Thyroid gland (tissue), 4 donors: Measurements from ENCODE around the gene CYP1A2. TPM values are rescaled to one million over a fixed set of nuclear protein-coding genes. Genes with fewer than 3 reads are reported as not detected.
A peak's percentile ranks its signal among the peaks of the same experiment; 100 is the strongest.

Experiments used
- DNase-seq, 2 donors: peaks; one replicate each; pipeline ENCODE4 v3.0.0-alpha.2; 2019
- H3K27ac ChIP-seq, 3 donors: fragments of 200-600 bp; sonication (generic); 1 replicate in 2 of 3; 2 replicates in 1 of 3; pipeline ENCODE4 v1.5.1; 2016 to 2019; ENCODE audit warnings: mild to moderate bottlenecking in 1 of 3, moderate library complexity in 1 of 3
- H3K27me3 ChIP-seq: fragments of 200-600 bp; sonication (generic); one replicate; pipeline ENCODE4 v1.5.1; 2019
- H3K36me3 ChIP-seq, 2 donors: fragments of 200-600 bp; sonication (generic); one replicate each; pipeline ENCODE4 v1.5.1; 2016 to 2019
- H3K4me1 ChIP-seq, 2 donors: fragments of 200-600 bp; sonication (generic); one replicate each; pipeline ENCODE4 v1.5.1; 2017 to 2019
- H3K4me3 ChIP-seq, 3 donors: fragments of 200-600 bp; sonication (generic); replicated peaks in 1 of 3; 1 replicate in 2 of 3; 2 replicates in 1 of 3; pipeline ENCODE4 v1.5.1; 2016; ENCODE audit warnings: mild to moderate bottlenecking in 1 of 3
- H3K9me3 ChIP-seq: fragments of 200-600 bp; sonication (generic); one replicate; pipeline ENCODE4 v1.5.1; 2017
- CTCF ChIP-seq, 6 experiments: fragments of 200-600 bp in 3 of 6; fragments of 450-650 bp in 3 of 6; sonication (generic) in 3 of 6; IDR thresholded peaks; one replicate each; pipeline ENCODE4 v1.5.1; 2016 to 2019; ENCODE audit warnings: antibody characterized with exemption in 6 of 6, mild to moderate bottlenecking in 2 of 6, inconsistent platforms in 1 of 6, moderate library complexity in 1 of 6
- POLR2A ChIP-seq, 2 donors: fragments of 450-650 bp; IDR thresholded peaks; one replicate each; pipeline ENCODE4 v1.6.1; 2017; ENCODE audit warnings: antibody characterized with exemption in 2 of 2, mild to moderate bottlenecking in 2 of 2, moderate library complexity in 1 of 2
- WGBS, 2 donors: methylation state at CpG; one replicate each; pipeline ENCODE4 v1.1.5; 2017; 5-methylcytosine and 5-hydroxymethylcytosine counted together
- intact Hi-C: fragments of 100-400 bp; cut with DNase I; formaldehyde crosslinking; loops from one replicate; pipeline ENCODE4 v1.15.1; 2023
- total RNA-seq, 4 donors: library from RNA; depleted of rRNA; stranded (reverse); fragments of >200 nt; gene quantifications; one replicate each; pipeline ENCODE4 v1.2.3, GENCODE V29; 2016

The CYP1A2 gene
- total RNA-seq, 4 donors from 2014 or later: 1.3 to 9.9 (median 2.9) TPM

- WGBS, 2 donors: 34 to 36% methylated on average over 15 of the region's 15 CpGs
- DNase-seq: no peak
Observed at GRCh38 chr15:74768099-74768770, 19.6 kb downstream of the CYP1A2 start.

GRCh38 chr15:74768771-74769342 lies 20.2 kb downstream of the CYP1A2 start:
- peak; percentile 67 to 74 for DNase-seq
- peaks cover 0 to 8% of the 10 kb centered on the region in 2 donors for H3K4me1 ChIP-seq
- intact Hi-C loops: loop anchor here (2.0 kb wide), 2 partner anchors 72 to 134 kb away; partner anchors contain the start of gene EDC3
- no peaks in the 10 kb centered on the region for H3K27me3 ChIP-seq
- H3K4me3 ChIP-seq: no peak overlapping the region
- H3K27ac ChIP-seq: no peak overlapping the region
- H3K9me3 ChIP-seq: no peaks in the 10 kb centered on the region
- TF ChIP-seq CTCF (IDR thresholded peaks at IDR 0.05): peak; percentile 42 to 87 (median 76)
- no peak for TF ChIP-seq POLR2A (IDR thresholded peaks at IDR 0.05)
- 1 to 4% methylated on average over 9 of the region's 9 CpGs for WGBS, 2 donors
- H3K36me3 ChIP-seq: no peaks in the 10 kb centered on the region

More at GRCh38 chr15:74768099-74768770, 19.6 kb downstream of the CYP1A2 start:
- no peak overlapping the region for H3K4me3 ChIP-seq
- no peaks in the 10 kb centered on the region for H3K9me3 ChIP-seq
- peaks cover 0 to 8% of the 10 kb centered on the region in 2 donors for H3K4me1 ChIP-seq
- intact Hi-C loops: loop anchor here (2.0 kb wide), 2 partner anchors 71 to 133 kb away; partner anchors contain the start of gene EDC3
- H3K27me3 ChIP-seq: no peaks in the 10 kb centered on the region
- no peak for TF ChIP-seq CTCF (IDR thresholded peaks at IDR 0.05)
- TF ChIP-seq POLR2A (IDR thresholded peaks at IDR 0.05): no peak
- no peak overlapping the region for H3K27ac ChIP-seq
- H3K36me3 ChIP-seq: no peaks in the 10 kb centered on the region

- TF ChIP-seq CTCF (IDR thresholded peaks at IDR 0.05) (no peak), POLR2A (IDR thresholded peaks at IDR 0.05) (no peak)
- no peak for DNase-seq
- intact Hi-C loops: loop anchor here (2.0 to 5.0 kb wide), 4 partner anchors 68 to 183 kb away; partner anchors contain the start of gene EDC3
- Histone ChIP-seq H3K27ac (no peak overlapping the region), H3K9me3 (no peaks in the 10 kb centered on the region), H3K36me3 (no peaks in the 10 kb centered on the region), H3K27me3 (no peaks in the 10 kb centered on the region), H3K4me3 (no peak overlapping the region), H3K4me1 (peaks cover 0 to 8% of the 10 kb centered on the region in 2 donors)
- 55 to 69% methylated on average over 7 of the region's 7 CpGs for WGBS, 2 donors
Observed at GRCh38 chr15:74769463-74770025, 20.9 kb downstream of the CYP1A2 start.

GRCh38 chr15:74770211-74770903 lies 21.7 kb downstream of the CYP1A2 start:
- no peaks in the 10 kb centered on the region for H3K9me3 ChIP-seq
- H3K27ac ChIP-seq: no peak overlapping the region

More at GRCh38 chr15:74770211-74770903, 21.7 kb downstream of the CYP1A2 start:
- H3K36me3 ChIP-seq: no peaks in the 10 kb centered on the region
- TF ChIP-seq POLR2A (IDR thresholded peaks at IDR 0.05): no peak
- TF ChIP-seq CTCF (IDR thresholded peaks at IDR 0.05): no peak
- H3K27me3 ChIP-seq: no peaks in the 10 kb centered on the region
- no peak for DNase-seq
- peaks cover 0 to 8% of the 10 kb centered on the region in 2 donors for H3K4me1 ChIP-seq
- intact Hi-C loops: loop anchor here (5.0 kb wide), 2 partner anchors 67 to 182 kb away; no protein-coding TSS in a partner anchor
- no peak overlapping the region for H3K4me3 ChIP-seq
- WGBS, 2 donors: 51 to 94% methylated on average over 3 to 4 of the region's 4 CpGs
